Measurements from ENCODE around the gene PCSK4. TPM values are rescaled to one million over a fixed set of nuclear protein-coding genes. Genes with fewer than 3 reads are reported as not detected.
A peak's percentile ranks its signal among the peaks of the same experiment; 100 is the strongest.

PCSK4 gene
- total and polyA plus RNA-seq, 9 of the 15 experiments (the other 6 are each of a cell fraction or from before 2014, with no cell fraction given) = 0.01 to 9.1 (median 2.1) TPM; not detected in 1

GRCh38 chr19:1490311-1491113 lies at the start of gene PCSK4 (continued):
- TF ChIP-seq NR3C1 (CRISPR knock-in tag; IDR thresholded peaks at IDR 0.05) = no peak
- TF ChIP-seq GTF3C2 (IDR thresholded peaks at IDR 0.05; ENCODE audit: borderline replicate concordance, extremely low read depth, insufficient read length) = no peak
- TF ChIP-seq E2F8 (IDR thresholded peaks at IDR 0.05; ENCODE audit: low read depth, partially characterized antibody) = peak; percentile 75
- peak; percentile 94 for TF ChIP-seq ZFP36 (IDR thresholded peaks at IDR 0.05; ENCODE audit: low read depth, low read length, partially characterized antibody)
- TF ChIP-seq ZFP1 (CRISPR knock-in tag; IDR thresholded peaks at IDR 0.05) = no peak
- no peak for TF ChIP-seq ZNF318 (IDR thresholded peaks at IDR 0.05; ENCODE audit: borderline replicate concordance in 1 of 2, low read depth in 1 of 2)
- TF ChIP-seq NBN (IDR thresholded peaks at IDR 0.05; ENCODE audit: low read depth) = peak; percentile 36; the same call in 1 of the 2 replicates
- TF ChIP-seq ZNF717 (CRISPR knock-in tag; IDR thresholded peaks at IDR 0.05) = no peak
- no peak for TF ChIP-seq SREBF2 (CRISPR knock-in tag; IDR thresholded peaks at IDR 0.05)
- no peak for TF ChIP-seq ETV1 (tag; conservative IDR thresholded peaks at IDR 0.05; ENCODE audit: low read depth)
- peak; percentile 76 for TF ChIP-seq DPF2 (IDR thresholded peaks at IDR 0.05)
- no peak for TF ChIP-seq DDX20 (tag; IDR thresholded peaks at IDR 0.05; ENCODE audit: low read depth)
- TF ChIP-seq RBFOX2 (IDR thresholded peaks at IDR 0.05; ENCODE audit: low read depth, low read length) = no peak; the same call in 1 of the 2 replicates
